ENCODE results near the gene ITPR2. TPM values are rescaled to one million over a fixed set of nuclear protein-coding genes. Genes with fewer than 3 reads are reported as not detected.

ITPR2 gene
- polyA plus RNA-seq, 1 experiment: 3.5 TPM

DNA sequence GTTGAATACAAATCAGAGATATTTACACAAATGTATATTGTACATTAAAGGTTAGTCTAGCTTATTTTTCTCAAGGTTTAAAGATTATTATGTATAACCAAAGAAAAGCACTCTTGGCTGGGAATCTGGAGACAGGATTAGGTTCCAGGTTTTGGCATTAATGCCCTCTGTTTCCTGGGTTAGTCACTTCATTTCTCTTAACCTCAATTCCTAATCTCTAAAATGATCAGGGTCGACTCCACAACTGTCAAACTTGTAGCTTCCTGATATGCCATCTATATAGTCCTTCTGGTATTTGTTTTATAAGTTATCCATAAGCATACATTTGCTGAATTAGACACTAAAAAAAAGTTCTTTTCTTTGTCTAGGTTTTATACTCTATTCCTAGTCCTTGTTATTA is 2.6 kb downstream of the ITPR2 start:
- no peak for DNase-seq (ENCODE audit: low read depth)
- Histone ChIP-seq H3K4me3 (ENCODE audit: low read depth, low read length) (no peak overlapping the region), H3K36me3 (ENCODE audit: control insufficient read depth, insufficient read depth, low read length) (no peaks in the 10 kb centered on the region), H3K27me3 (ENCODE audit: control insufficient read depth, insufficient read depth, low read length) (no peaks in the 10 kb centered on the region)
- POLR2A ChIA-PET: no interaction called here
- CTCF ChIA-PET: interaction anchor here (1.4 kb wide), 1 partner anchor 15 kb away, joined by 3 read pairs; no protein-coding TSS in a partner anchor
- TF ChIP-seq, protein P1, sequence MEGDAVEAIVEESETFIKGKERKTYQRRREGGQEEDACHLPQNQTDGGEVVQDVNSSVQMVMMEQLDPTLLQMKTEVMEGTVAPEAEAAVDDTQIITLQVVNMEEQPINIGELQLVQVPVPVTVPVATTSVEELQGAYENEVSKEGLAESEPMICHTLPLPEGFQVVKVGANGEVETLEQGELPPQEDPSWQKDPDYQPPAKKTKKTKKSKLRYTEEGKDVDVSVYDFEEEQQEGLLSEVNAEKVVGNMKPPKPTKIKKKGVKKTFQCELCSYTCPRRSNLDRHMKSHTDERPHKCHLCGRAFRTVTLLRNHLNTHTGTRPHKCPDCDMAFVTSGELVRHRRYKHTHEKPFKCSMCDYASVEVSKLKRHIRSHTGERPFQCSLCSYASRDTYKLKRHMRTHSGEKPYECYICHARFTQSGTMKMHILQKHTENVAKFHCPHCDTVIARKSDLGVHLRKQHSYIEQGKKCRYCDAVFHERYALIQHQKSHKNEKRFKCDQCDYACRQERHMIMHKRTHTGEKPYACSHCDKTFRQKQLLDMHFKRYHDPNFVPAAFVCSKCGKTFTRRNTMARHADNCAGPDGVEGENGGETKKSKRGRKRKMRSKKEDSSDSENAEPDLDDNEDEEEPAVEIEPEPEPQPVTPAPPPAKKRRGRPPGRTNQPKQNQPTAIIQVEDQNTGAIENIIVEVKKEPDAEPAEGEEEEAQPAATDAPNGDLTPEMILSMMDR (IDR thresholded peaks at IDR 0.05; ENCODE audit: insufficient read depth, low read depth, low read length): no peak

- TF ChIP-seq, protein P1 (IDR thresholded peaks at IDR 0.05; ENCODE audit: insufficient read depth, low read depth, low read length): no peak
- H3K27me3 ChIP-seq (ENCODE audit: control insufficient read depth, insufficient read depth, low read length): no peaks in the 10 kb centered on the region
- no peak overlapping the region for H3K4me3 ChIP-seq (ENCODE audit: low read depth, low read length)
- DNase-seq (ENCODE audit: low read depth): no peak
- CTCF ChIA-PET: no interaction called here
- no peaks in the 10 kb centered on the region for H3K36me3 ChIP-seq (ENCODE audit: control insufficient read depth, insufficient read depth, low read length)
- POLR2A ChIA-PET: no interaction called here
Observed at GRCh38 chr12:26828280-26829073, 4.5 kb downstream of the ITPR2 start.

DNA sequence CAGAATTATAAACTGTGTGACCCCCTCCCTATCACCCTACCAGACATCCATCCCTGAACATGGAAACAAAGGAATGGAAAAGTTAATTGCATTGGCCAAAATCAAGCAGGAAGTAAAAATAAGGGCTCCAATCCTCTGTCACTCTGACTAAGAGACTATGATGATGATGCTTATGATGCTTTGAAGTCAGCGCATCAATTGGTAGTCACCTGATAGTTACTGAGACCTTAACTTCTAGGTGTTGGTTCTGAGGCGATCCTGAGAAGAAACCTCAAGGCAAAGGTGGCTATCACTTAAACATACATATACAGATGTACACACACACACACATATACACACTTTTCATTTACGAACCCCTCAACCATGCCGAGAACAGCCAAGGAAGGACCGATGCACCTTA is 6.6 kb downstream of the ITPR2 start:
- Histone ChIP-seq H3K27me3 (ENCODE audit: control insufficient read depth, insufficient read depth, low read length) (no peaks in the 10 kb centered on the region), H3K4me3 (ENCODE audit: low read depth, low read length) (no peak overlapping the region), H3K36me3 (ENCODE audit: control insufficient read depth, insufficient read depth, low read length) (no peaks in the 10 kb centered on the region)
- TF ChIP-seq, protein P1 (IDR thresholded peaks at IDR 0.05; ENCODE audit: insufficient read depth, low read depth, low read length): no peak
- ChIA-PET POLR2A (no interaction called here), CTCF (no interaction called here)
- no peak for DNase-seq (ENCODE audit: low read depth)

GRCh38 chr12:26825459-26826016 is 7.5 kb downstream of the ITPR2 start:
- TF ChIP-seq, protein P1 (IDR thresholded peaks at IDR 0.05; ENCODE audit: insufficient read depth, low read depth, low read length): no peak
- H3K4me3 ChIP-seq (ENCODE audit: low read depth, low read length): no peak overlapping the region
- H3K36me3 ChIP-seq (ENCODE audit: control insufficient read depth, insufficient read depth, low read length): no peaks in the 10 kb centered on the region
- no peaks in the 10 kb centered on the region for H3K27me3 ChIP-seq (ENCODE audit: control insufficient read depth, insufficient read depth, low read length)
- ChIA-PET CTCF (interaction anchor here (0.6 to 2.0 kb wide), 3 partner anchors 8 to 188 kb away, joined by 3 to 6 read pairs (median 3); partner anchors contain the start of genes ITPR2 and TM7SF3), POLR2A (no interaction called here)
- no peak for DNase-seq (ENCODE audit: low read depth)

DNA sequence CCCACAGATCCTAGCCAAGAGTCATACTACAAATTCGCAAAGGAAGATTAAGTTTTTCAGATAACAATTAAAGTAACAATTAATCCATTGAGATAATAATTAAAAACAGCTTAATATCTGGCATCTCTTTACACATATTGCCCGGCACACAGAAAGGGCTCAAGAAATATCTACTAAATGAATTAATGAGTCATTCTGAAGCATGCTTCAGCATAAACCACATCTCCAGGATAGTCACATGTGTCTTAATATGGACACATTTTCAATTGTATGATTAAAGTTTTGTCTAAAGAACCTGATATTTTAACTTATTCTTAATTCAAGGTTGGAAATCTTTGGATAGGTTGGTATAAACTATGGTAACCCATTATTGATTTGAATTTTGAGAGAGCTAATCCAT is 9.6 kb downstream of the ITPR2 start:
- ChIA-PET CTCF (interaction anchor here (0.6 to 3.5 kb wide), 2 partner anchors 9 to 829 kb away, joined by 5 to 14 read pairs; partner anchors contain the start of gene ITPR2), POLR2A (no interaction called here)
- Histone ChIP-seq H3K27me3 (ENCODE audit: control insufficient read depth, insufficient read depth, low read length) (no peaks in the 10 kb centered on the region), H3K4me3 (ENCODE audit: low read depth, low read length) (no peak overlapping the region), H3K36me3 (ENCODE audit: control insufficient read depth, insufficient read depth, low read length) (no peaks in the 10 kb centered on the region)
- DNase-seq (ENCODE audit: low read depth): no peak
- TF ChIP-seq, protein P1 (IDR thresholded peaks at IDR 0.05; ENCODE audit: insufficient read depth, low read depth, low read length): no peak

Data from BJ (cell line).